Measurements from ENCODE around the gene FAM78A.

DNA sequence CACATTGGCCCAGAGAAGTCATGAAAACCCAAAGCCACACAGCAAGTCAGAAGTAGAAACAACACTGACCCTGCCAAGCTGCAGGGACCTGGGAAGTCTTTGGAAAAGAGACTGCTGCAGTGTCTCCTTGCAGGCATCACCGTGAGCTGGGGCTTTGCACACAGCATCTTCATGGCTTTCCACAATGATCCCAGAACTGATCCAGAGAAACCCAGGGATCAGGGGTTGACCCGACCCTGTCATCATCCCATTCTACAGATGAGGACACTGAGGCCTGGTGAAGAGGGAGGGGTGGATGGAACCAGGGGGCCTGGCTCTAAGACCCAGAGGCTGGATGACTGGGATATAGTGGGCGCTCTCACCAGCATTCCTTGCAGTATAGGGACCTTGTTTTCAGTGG is 4.3 kb upstream of the FAM78A start:
- TF ChIP-seq, protein P1, sequence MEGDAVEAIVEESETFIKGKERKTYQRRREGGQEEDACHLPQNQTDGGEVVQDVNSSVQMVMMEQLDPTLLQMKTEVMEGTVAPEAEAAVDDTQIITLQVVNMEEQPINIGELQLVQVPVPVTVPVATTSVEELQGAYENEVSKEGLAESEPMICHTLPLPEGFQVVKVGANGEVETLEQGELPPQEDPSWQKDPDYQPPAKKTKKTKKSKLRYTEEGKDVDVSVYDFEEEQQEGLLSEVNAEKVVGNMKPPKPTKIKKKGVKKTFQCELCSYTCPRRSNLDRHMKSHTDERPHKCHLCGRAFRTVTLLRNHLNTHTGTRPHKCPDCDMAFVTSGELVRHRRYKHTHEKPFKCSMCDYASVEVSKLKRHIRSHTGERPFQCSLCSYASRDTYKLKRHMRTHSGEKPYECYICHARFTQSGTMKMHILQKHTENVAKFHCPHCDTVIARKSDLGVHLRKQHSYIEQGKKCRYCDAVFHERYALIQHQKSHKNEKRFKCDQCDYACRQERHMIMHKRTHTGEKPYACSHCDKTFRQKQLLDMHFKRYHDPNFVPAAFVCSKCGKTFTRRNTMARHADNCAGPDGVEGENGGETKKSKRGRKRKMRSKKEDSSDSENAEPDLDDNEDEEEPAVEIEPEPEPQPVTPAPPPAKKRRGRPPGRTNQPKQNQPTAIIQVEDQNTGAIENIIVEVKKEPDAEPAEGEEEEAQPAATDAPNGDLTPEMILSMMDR (conservative IDR thresholded peaks at IDR 0.05), result no peak
- TF ChIP-seq EZH2 (IDR thresholded peaks at IDR 0.05; ENCODE audit: low read depth), result no peak

Measured in PC-9 (cell line).